GM12874 (cell line): Measurements from ENCODE around the gene PLAAT5.

Experiments
- CTCF ChIP-seq: IDR thresholded peaks from 2 replicates; pipeline ENCODE4 v1.5.1; 2011; ENCODE audit warnings: low read depth, mild to moderate bottlenecking, control low read depth, low read length, moderate library complexity; ENCODE audit not compliant: insufficient read depth

Gene PLAAT5

DNA sequence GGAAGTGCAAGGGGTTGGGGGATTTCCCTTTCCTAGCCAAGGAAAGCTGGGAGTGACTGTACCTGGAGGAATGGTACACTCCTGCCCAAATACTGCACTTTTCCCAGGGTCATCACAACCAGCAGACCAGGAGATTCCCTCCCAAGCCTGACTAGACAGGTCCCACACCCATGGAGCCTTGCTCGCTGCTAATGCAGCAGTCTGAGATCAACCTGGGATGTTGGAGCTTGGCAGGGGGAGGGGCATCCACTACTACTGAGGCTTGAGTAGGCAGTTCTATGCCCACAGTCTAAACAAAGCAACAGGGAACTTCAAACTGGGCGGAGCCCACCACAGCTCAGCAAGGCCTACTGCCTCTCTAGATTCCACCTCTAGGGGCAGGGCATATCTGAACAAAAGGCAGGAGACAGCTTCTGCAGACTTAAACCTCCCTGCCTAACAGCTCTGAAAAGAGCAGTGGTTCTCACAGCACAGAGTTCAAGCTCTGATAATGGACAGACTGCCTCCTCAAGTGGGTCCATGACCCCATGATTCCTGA is 62.9 kb downstream of the PLAAT5 start:
- no peak for TF ChIP-seq CTCF

DNA sequence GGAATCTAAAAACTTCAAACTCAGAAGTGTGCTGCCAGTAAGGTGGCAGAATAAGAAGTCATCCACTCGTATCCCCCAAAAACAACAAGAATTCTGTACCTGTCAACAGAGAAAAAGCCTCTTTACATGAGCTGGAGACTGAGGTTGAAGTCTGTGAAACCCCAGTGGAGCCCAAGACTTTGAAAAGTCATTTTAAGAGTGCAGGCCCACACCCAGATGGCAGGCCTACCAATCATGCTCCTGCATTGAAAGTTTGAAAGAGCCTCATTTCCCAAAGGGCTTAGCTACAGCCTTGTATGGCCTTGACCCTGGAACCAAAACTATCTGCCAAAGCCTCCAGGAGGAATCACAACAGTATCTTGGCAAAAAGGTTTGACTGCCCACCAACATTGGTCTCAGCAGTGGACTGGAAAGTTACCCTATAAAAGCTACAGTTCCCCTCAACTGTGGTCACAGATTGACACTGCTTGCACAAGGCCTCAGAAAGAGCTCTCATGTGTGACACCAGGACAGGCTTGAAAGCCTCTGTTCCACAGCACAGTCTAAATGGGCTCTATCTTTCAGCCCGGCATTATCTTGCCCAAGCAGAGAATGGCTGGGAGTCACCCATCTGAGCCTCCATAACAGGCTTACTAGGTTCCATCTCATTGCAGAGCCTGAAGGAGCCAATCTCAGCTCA is 73.7 kb downstream of the PLAAT5 start:
- TF ChIP-seq CTCF = no peak
